CD4-positive, alpha-beta T cell (primary cell): ENCODE results near the gene CDC42BPG. TPM values are rescaled to one million over a fixed set of nuclear protein-coding genes. Genes with fewer than 3 reads are reported as not detected.

Experiments
- ATAC-seq: fragments of 200-7000 bp; cut with Tn5 transposase; one replicate; pipeline ENCODE4 v1.10.0; 2022; ENCODE audit warnings: mild to moderate bottlenecking; ENCODE audit not compliant: poor library complexity
- CTCF ChIA-PET: fragments of 350-600 bp; sonication (Branson Sonifier 250); formaldehyde crosslinking; loops from one replicate; lab custom pipeline; 2021; ENCODE audit warnings: antibody characterized with exemption, inconsistent platforms; lab: Charles Lee
- POLR2A ChIA-PET: fragments of 350-600 bp; sonication (Branson Sonifier 250); formaldehyde crosslinking; loops from one replicate; lab custom pipeline; 2021; ENCODE audit warnings: antibody characterized with exemption, inconsistent platforms; lab: Charles Lee
- DNase-seq, 14 experiments: peaks; one replicate each; pipeline ENCODE4 v3.0.0-alpha.2; 2013 to 2020; ENCODE audit warnings: mixed read lengths in 2 of 14
- H3K27ac ChIP-seq, 2 donors: one replicate each; pipeline versions ENCODE4 v1.5.1 to v1.7.0; 2013; ENCODE audit warnings: low read length in 2 of 2, low read depth in 1 of 2, mild to moderate bottlenecking in 1 of 2
- H3K27me3 ChIP-seq, 2 experiments: 1 replicate in 1 of 2; 2 replicates in 1 of 2; pipeline versions ENCODE4 v1.6.1 to v1.7.0; 2013; ENCODE audit warnings: low read length in 2 of 2, control low read depth in 1 of 2, mild to moderate bottlenecking in 1 of 2, moderate library complexity in 1 of 2; ENCODE audit not compliant: insufficient read depth in 2 of 2, control insufficient read depth in 1 of 2
- H3K36me3 ChIP-seq: one replicate; pipeline ENCODE4 v1.6.1; 2013; ENCODE audit warnings: low read length, control low read depth; ENCODE audit not compliant: insufficient read depth
- H3K4me1 ChIP-seq: one replicate; pipeline ENCODE4 v1.6.1; 2013; ENCODE audit warnings: low read length, control low read depth; ENCODE audit not compliant: insufficient read depth
- H3K4me3 ChIP-seq: one replicate; pipeline ENCODE4 v1.5.1; 2013; ENCODE audit warnings: mild to moderate bottlenecking, low read length, moderate library complexity
- H3K9me3 ChIP-seq, 2 experiments: 1 replicate in 1 of 2; 2 replicates in 1 of 2; pipeline versions ENCODE4 v1.6.1 to v1.7.0; 2013; ENCODE audit warnings: low read length in 2 of 2, mild to moderate bottlenecking in 2 of 2, control low read depth in 1 of 2, moderate library complexity in 1 of 2; ENCODE audit not compliant: control insufficient read depth in 1 of 2, insufficient read depth in 1 of 2
- H3K27ac Mint-ChIP-seq: one replicate; pipeline ENCODE4 v1.8.0; 2020; ENCODE audit warnings: mixed read lengths
- H3K27me3 Mint-ChIP-seq: one replicate; pipeline ENCODE4 v1.8.0; 2021; ENCODE audit warnings: mixed read lengths
- H3K36me3 Mint-ChIP-seq: one replicate; pipeline ENCODE4 v1.8.0; 2021; ENCODE audit warnings: low read depth, mixed read lengths
- H3K4me1 Mint-ChIP-seq: one replicate; pipeline ENCODE4 v1.8.0; 2021; ENCODE audit warnings: low read depth, mixed read lengths
- H3K4me3 Mint-ChIP-seq: one replicate; pipeline ENCODE4 v1.8.0; 2020; ENCODE audit warnings: mild to moderate bottlenecking, mixed read lengths
- H3K9me3 Mint-ChIP-seq: one replicate; pipeline ENCODE4 v1.8.0; 2020; ENCODE audit warnings: mixed read lengths
- intact Hi-C, 2 experiments: fragments of 100-400 bp; cut with DNase I in 1 of 2; cut with micrococcal nuclease in 1 of 2; formaldehyde crosslinking; loops; one replicate each; pipeline versions ENCODE4 v1.15.1 to v1.9.0; 2023 to 2025; cut with DNase I, micrococcal nuclease
- total RNA-seq, 174 experiments: library from RNA in 2 of 174; stranded (reverse) in 2 of 174; gene quantifications; one replicate each; pipeline ENCODE4 v1.2.3 and lab custom pipeline; 2021 to 2026
- TF ChIP-seq, protein P1 (sequence below): fragments of 200-600 bp; IDR thresholded peaks from one replicate; pipeline ENCODE4 v1.8.0; 2022; ENCODE audit warnings: antibody characterized with exemption, mild to moderate bottlenecking

Gene CDC42BPG
- total RNA-seq, 2 experiments from 2014 or later = 6.9 to 9.7 TPM

DNA sequence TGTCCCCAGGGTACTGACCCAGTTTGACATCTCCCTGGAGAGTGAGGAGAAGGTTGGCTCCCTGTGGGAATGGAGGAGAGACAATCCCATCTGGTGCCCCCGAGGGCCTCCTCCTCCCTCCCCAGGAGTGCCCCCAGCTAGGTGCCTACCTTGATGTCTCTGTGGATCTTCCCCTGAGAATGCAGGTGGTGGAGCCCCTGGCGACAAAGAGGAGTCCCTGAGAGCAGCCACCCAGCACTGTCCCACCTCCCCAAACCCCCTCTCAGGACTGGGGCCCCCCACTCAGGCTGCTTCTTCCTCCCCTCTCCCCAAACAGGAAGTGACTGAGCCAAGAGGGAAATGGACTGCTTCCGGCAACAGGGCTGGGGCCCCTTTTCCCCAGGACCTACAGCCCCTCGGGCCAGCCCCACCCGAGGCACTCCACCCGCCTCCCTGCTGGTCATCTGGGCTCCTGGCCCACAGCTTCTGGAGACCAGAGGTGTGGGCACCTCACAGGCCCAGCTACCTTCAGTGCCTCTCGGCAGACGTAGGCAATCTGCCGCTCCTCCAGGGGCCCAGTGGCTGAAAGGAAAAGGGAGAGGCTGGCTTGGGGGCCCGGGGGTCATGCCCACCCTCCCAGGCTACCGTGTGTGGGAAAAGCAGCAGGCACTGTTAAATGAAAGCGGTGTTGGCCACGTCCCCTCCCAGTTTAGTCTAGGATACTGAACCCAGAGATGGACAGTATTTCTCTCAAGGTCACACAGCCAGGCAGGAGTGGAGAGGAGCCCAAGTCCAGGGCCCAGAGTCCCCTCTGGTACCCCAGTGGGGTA is 42.7 kb downstream of the CDC42BPG start:
- ChIA-PET CTCF (interaction anchor here (0.9 to 2.8 kb wide), 6 partner anchors 13 to 59 kb away, joined by 3 to 7 read pairs (median 3); partner anchors contain the start of gene CDC42BPG), POLR2A (interaction anchor here (0.6 to 5.7 kb wide), 13 partner anchors 9 to 333 kb away, joined by 3 to 81 read pairs (median 9); partner anchors contain the start of genes CDC42BPG, EHD1, FAU and MEN1)
- Mint-ChIP-seq H3K4me1 (peaks cover 31% of the 10 kb centered on the region), H3K27me3 (no peaks in the 10 kb centered on the region), H3K27ac (peak overlapping the region; percentile 76), H3K9me3 (no peaks in the 10 kb centered on the region), H3K36me3 (peaks cover 50% of the 10 kb centered on the region), H3K4me3 (peak overlapping the region; percentile 85)
- Histone ChIP-seq H3K36me3 (peaks cover 55% of the 10 kb centered on the region), H3K4me1 (peaks cover 42% of the 10 kb centered on the region), H3K9me3 (no peaks in the 10 kb centered on the region), H3K27ac (peak overlapping the region; percentile 75 to 85), H3K4me3 (peak overlapping the region; percentile 76), H3K27me3 (no peaks in the 10 kb centered on the region)
- intact Hi-C loops = loop anchor here in 1 of 2 experiments (2.0 to 5.0 kb wide), 3 partner anchors 15 to 311 kb away; partner anchors contain the start of gene TM7SF2
- DNase-seq (peak in 3 of 14 experiments; percentile 25 to 40 (median 26)), ATAC-seq (no peak)
- TF ChIP-seq, protein P1, sequence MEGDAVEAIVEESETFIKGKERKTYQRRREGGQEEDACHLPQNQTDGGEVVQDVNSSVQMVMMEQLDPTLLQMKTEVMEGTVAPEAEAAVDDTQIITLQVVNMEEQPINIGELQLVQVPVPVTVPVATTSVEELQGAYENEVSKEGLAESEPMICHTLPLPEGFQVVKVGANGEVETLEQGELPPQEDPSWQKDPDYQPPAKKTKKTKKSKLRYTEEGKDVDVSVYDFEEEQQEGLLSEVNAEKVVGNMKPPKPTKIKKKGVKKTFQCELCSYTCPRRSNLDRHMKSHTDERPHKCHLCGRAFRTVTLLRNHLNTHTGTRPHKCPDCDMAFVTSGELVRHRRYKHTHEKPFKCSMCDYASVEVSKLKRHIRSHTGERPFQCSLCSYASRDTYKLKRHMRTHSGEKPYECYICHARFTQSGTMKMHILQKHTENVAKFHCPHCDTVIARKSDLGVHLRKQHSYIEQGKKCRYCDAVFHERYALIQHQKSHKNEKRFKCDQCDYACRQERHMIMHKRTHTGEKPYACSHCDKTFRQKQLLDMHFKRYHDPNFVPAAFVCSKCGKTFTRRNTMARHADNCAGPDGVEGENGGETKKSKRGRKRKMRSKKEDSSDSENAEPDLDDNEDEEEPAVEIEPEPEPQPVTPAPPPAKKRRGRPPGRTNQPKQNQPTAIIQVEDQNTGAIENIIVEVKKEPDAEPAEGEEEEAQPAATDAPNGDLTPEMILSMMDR = no peak

DNA sequence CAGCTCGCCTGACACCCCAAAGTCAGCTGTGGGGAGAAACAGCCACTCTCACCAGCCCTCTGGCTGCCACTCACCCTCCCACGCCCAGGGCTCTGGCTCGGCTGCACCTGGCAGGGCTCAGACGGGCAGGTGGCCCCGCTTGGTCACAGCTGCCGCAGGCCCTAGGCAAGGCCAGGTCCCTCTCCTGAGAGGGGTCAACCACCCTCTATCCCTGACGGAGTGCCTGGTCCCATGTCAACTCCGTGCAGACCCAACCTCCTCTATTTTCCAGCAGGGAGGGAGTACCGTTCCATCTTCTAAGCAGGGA is 43.3 kb downstream of the CDC42BPG start:
- H3K9me3 ChIP-seq = no peaks in the 10 kb centered on the region
- DNase-seq = peak in 1 of 14 experiments; percentile 30
- ChIA-PET CTCF (interaction anchor here (2.8 kb wide), 1 partner anchor 13 kb away, joined by 7 read pairs; no protein-coding TSS in a partner anchor), POLR2A (interaction anchor here (0.5 to 5.7 kb wide), 6 partner anchors 10 to 321 kb away, joined by 3 to 81 read pairs (median 5); partner anchors contain the start of genes FAU, MEN1, MRPL49 and RASGRP2)
- peak overlapping the region; percentile 85 for H3K4me3 Mint-ChIP-seq
- H3K36me3 ChIP-seq = peaks cover 57% of the 10 kb centered on the region
- peaks cover 50% of the 10 kb centered on the region for H3K36me3 Mint-ChIP-seq
- H3K27me3 ChIP-seq = no peaks in the 10 kb centered on the region
- TF ChIP-seq, protein P1 = no peak
- no peak overlapping the region for H3K4me3 ChIP-seq
- H3K9me3 Mint-ChIP-seq = no peaks in the 10 kb centered on the region
- peaks cover 49% of the 10 kb centered on the region for H3K4me1 ChIP-seq
- peaks cover 27% of the 10 kb centered on the region for H3K4me1 Mint-ChIP-seq
- peak overlapping the region in 1 of 2 donors; percentile 85 for H3K27ac ChIP-seq
- no peaks in the 10 kb centered on the region for H3K27me3 Mint-ChIP-seq
- no peak for ATAC-seq
- intact Hi-C loops = loop anchor here in 1 of 2 experiments (2.0 to 5.0 kb wide), 3 partner anchors 14 to 311 kb away; partner anchors contain the start of gene TM7SF2
- H3K27ac Mint-ChIP-seq = peak overlapping the region; percentile 76

DNA sequence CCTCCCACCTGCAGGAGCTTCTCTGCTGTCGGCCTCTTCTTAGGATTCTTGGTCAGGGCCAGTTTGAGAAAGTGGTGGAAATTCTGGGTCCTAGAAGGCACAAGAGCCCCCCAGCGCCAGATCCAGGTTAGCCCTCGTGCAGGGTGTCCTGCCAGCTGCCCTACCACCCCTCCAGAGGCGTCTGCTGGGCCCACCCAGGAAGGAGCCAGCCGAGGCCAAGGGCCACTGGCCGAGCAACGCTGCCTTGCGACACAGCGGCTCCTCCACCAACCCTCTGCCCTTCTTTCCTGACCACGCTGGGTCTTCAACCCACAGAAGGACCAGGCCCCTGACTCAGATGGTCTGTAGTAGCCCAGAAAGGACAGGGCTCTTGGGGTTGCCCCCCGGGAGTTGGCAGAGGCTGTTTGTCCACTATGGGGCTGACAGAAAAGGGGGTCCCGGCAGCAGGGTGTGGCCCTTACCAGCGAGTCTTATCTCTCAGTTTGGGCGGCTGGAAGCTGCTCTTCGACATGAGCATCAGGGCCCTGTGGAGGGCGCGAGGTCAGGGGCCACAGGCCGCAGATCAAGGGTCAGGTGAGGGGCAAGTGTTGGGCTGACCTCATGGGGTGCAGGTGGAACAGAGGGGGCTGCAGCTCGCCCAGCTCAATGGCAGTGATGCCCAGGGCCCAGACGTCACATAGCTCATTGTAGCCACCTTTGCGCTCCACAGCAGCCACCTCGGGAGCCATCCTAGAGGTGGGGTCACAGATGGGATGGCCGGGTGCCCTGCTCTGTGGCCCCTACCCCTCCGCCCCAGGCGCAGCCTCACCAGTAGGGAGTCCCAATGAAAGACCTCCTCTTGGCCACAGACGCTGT is 43.9 kb downstream of the CDC42BPG start:
- TF ChIP-seq, protein P1 = no peak
- Histone ChIP-seq H3K27ac (no peak overlapping the region), H3K4me3 (no peak overlapping the region), H3K4me1 (peaks cover 49% of the 10 kb centered on the region), H3K27me3 (no peaks in the 10 kb centered on the region), H3K36me3 (peaks cover 57% of the 10 kb centered on the region), H3K9me3 (no peaks in the 10 kb centered on the region)
- intact Hi-C loops = loop anchor here in 1 of 2 experiments (2.0 to 5.0 kb wide), 3 partner anchors 14 to 312 kb away; partner anchors contain the start of gene TM7SF2
- ChIA-PET POLR2A (interaction anchor here (0.5 to 5.7 kb wide), 4 partner anchors 10 to 56 kb away, joined by 3 to 81 read pairs (median 14); partner anchors contain the start of genes MEN1, RASGRP2 and SF1), CTCF (interaction anchor here (2.8 kb wide), 1 partner anchor 12 kb away, joined by 7 read pairs; no protein-coding TSS in a partner anchor)
- H3K4me3 Mint-ChIP-seq = peak overlapping the region; percentile 85
- H3K36me3 Mint-ChIP-seq = peaks cover 50% of the 10 kb centered on the region
- peak overlapping the region; percentile 76 for H3K27ac Mint-ChIP-seq
- ATAC-seq (no peak), DNase-seq (peak in 1 of 14 experiments; percentile 31)
- H3K27me3 Mint-ChIP-seq = no peaks in the 10 kb centered on the region
- no peaks in the 10 kb centered on the region for H3K9me3 Mint-ChIP-seq
- peaks cover 32% of the 10 kb centered on the region for H3K4me1 Mint-ChIP-seq
